GM19035 (cell line): ENCODE measurements around the gene PSEN1.
A peak's percentile ranks its signal among the peaks of the same experiment; 100 is the strongest.

Source experiments
- ATAC-seq: cut with Tn5 transposase; IDR thresholded peaks from one replicate; pipeline ENCODE4 v1.9.1; 2021; ENCODE audit not compliant: unreplicated experiment

The PSEN1 gene

DNA sequence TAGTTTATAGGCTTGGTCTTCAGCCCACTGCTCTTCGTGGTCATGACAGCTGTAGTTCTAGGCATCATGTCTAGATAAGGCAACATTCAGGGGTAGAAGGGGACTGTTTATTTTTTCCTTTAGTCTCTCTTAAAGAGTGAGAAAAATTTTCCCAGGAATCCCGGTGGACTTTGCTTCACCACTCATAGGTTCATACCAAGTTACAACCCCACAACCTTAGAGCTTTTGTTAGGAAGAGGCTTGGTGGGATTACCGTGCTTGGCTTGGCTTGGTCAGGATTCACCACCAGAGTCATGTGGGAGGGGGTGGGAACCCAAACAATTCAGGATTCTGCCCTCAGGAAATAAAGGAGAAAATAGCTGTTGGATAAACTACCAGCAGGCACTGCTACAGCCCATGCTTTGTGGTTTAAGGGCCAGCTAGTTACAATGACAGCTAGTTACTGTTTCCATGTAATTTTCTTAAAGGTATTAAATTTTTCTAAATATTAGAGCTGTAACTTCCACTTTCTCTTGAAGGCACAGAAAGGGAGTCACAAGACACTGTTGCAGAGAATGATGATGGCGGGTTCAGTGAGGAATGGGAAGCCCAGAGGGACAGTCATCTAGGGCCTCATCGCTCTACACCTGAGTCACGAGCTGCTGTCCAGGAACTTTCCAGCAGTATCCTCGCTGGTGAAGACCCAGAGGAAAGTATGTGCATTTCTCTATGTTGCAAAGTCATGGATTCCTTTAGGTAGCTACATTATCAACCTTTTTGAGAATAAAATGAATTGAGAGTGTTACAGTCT is 75.1 kb downstream of the PSEN1 start:
- no peak for ATAC-seq

GRCh38 chr14:73216030-73216429 is 79.7 kb downstream of the PSEN1 start:
- ATAC-seq: no peak

DNA sequence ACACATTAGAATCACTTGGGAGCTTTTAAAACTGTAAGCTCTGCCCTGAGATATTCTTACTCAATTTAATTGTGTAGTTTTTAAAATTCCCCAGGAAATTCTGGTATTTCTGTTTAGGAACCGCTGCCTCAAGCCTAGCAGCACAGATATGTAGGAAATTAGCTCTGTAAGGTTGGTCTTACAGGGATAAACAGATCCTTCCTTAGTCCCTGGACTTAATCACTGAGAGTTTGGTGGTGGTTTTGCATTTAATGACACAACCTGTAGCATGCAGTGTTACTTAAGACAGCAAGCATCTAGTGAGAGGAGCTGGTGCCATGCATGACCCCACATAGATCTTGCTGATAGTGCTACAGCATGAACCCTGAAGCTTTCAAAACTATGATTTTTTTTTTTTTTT is 81.1 kb downstream of the PSEN1 start:
- no peak for ATAC-seq

DNA sequence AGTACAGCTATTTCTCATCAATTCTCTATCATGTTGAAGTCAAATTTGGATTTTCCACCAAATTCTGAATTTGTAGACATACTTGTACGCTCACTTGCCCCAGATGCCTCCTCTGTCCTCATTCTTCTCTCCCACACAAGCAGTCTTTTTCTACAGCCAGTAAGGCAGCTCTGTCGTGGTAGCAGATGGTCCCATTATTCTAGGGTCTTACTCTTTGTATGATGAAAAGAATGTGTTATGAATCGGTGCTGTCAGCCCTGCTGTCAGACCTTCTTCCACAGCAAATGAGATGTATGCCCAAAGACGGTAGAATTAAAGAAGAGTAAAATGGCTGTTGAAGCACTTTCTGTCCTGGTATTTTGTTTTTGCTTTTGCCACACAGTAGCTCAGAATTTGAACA is 83.8 kb downstream of the PSEN1 start:
- ATAC-seq: no peak

DNA sequence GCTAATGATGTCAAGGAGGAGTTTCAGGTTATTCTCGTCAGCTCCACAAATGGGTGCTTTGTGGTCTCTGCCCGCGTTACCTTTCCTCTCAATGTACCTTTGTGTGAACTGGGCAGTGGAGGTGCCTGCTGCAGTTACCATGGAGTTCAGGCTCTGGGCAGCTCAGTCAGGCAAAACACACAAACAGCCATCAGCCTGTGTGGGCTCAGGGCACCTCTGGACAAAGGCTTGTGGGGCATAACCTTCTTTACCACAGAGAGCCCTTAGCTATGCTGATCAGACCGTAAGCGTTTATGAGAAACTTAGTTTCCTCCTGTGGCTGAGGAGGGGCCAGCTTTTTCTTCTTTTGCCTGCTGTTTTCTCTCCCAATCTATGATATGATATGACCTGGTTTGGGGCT is 84.3 kb downstream of the PSEN1 start:
- no peak for ATAC-seq

DNA sequence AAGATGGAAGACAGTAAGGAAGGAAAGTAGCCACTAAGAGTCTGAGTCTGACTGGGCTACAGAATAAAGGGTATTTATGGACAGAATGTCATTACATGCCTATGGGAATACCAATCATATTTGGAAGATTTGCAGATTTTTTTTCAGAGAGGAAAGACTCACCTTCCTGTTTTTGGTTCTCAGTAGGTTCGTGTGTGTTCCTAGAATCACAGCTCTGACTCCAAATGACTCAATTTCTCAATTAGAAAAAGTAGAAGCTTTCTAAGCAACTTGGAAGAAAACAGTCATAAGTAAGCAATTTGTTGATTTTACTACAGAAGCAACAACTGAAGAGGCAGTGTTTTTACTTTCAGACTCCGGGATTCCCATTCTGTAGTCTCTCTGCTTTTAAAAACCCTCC is 85.6 kb downstream of the PSEN1 start:
- no peak for ATAC-seq

DNA sequence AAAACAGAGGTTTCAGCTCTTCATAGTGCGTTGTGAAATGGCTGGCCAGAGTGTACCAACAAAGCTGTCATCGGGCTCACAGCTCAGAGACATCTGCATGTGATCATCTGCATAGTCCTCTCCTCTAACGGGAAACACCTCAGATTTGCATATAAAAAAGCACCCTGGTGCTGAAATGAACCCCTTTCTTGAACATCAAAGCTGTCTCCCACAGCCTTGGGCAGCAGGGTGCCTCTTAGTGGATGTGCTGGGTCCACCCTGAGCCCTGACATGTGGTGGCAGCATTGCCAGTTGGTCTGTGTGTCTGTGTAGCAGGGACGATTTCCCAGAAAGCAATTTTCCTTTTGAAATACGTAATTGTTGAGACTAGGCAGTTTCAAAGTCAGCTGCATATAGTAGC is 86.7 kb downstream of the PSEN1 start:
- peak; percentile 56 for ATAC-seq

DNA sequence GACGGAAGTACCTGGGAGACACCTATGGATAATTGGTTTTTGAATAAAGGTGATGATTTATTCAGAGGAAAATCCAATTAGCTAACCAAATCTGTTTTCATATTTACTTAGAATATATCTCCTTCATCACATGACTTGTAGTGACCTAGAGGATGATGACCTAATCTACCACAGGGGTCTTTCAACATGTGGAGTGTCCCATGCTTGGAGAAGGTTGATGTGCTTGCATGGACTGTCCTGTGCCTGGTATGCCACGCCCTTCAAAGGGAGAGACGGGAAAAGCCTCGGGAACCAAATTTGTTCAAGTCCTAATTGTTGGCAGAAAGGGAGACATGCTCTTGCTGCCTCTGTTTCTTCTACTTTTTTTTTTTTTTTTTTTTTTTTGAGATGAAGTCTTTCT is 89.2 kb downstream of the PSEN1 start:
- ATAC-seq: no peak

- ATAC-seq: no peak
Measured at GRCh38 chr14:73227812-73228781, 91.8 kb downstream of the PSEN1 start.

DNA sequence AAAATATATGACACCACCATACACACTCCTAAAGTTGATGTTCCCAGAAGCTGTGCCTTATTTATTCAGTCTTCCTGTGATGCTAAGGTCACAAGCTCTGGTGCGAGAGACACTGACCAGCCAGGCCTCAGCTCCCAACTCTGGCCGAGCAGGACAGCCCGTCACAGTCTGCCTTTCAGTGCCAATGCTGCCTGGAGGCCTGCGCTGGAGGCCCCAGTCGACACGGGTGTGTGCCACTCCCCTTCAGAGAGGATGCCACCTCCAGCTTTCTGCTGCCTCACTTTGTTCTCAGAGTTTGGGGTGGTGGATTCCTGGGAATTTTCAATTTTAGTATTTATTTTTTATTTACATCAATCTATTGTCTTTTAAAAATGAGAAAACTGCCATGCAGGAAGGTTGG is 93.7 kb downstream of the PSEN1 start:
- ATAC-seq: no peak

- ATAC-seq: no peak
Measured at GRCh38 chr14:73231981-73232851, 95.9 kb downstream of the PSEN1 start.

DNA sequence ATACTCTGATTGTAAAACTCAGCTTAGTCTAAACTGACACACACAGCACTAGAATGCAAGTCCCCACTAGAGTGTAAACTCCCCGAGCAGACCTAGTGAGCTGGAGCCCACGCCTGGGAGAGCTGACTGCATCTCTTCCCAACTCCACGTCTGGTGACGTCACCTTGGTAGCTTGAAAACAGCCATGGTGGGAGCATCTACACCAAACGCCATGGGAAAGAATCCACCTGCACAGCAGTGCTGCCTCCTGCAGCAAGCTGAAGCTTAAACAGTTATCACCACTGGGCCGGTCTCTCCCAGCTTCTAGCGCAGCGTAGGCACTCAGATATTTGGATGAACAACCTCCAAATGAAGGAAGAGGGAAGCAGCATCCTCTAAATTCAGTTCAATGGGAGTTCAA is 96.7 kb downstream of the PSEN1 start:
- no peak for ATAC-seq

DNA sequence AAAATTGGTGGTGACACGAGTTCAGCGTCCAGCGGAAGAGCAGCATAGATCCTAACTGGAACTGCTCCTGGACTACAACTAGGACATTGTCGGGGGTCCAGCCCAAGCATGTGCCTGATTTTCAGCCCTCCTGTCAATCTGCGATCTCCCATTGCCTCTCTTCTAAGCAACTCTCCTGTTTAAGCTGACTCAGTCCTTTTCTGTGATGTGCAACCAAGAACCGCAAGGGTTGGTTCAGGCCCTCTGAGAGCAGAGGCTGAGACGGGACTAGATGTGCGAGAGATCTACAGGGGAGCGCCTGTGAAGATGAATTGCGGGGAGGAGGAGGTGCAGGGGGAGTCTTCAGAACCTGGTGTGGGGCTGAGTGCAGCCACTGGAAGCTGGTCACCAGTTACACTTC is 97.3 kb downstream of the PSEN1 start:
- no peak for ATAC-seq

- no peak for ATAC-seq
Measured at GRCh38 chr14:73234029-73234428, 97.7 kb downstream of the PSEN1 start.

GRCh38 chr14:73234586-73235394 is 98.5 kb downstream of the PSEN1 start:
- no peak for ATAC-seq

DNA sequence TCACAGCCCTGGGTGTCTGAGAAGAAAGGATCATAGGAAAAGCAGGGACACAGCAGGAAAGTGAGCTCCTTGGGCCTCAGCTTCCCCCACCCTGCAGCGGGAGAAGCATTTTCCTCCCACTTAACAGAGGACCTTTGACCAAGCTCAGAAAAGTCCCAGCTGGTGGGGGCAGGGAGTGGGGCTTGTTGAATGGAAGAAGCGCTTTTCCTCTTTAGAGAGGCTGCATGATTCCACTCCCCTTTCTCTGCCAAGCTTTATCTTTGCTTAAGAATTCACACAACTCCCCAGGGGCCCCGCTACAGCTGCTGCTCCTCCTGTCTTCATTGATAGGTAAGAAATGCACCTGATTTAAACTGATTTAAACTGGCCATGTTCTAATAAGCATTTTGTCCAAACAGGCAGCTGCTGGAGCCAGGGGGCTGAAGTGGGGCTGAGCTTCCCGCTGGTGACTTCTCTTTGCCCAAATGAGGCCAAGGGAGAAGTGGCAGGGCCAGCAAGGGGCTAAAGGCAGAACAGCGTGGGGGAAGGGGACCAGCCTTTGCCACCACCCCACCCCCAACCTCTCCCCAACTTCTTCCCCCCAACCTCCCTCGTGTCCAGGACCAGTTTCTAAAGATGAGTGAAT is 99.3 kb downstream of the PSEN1 start:
- no peak for ATAC-seq

DNA sequence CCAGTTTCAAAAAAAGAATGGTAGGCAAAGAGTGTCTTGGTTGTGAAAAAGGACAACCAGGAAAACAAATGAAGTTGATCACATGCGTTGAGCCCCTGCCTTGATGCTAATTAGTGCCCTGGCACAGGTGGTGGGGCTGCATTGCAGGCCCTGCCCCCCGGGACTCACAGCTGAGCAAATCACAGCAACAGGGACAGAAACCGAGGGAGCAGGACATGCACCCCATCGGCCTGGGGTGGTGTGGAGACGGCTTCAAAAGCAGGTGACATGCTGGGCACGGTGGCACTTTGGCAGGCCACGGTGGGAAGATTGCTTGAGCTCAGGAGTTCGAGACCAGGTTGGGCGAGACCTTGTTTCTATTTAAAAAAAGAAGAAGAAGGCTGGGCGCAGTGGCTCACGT is 99.8 kb downstream of the PSEN1 start:
- ATAC-seq: no peak

DNA sequence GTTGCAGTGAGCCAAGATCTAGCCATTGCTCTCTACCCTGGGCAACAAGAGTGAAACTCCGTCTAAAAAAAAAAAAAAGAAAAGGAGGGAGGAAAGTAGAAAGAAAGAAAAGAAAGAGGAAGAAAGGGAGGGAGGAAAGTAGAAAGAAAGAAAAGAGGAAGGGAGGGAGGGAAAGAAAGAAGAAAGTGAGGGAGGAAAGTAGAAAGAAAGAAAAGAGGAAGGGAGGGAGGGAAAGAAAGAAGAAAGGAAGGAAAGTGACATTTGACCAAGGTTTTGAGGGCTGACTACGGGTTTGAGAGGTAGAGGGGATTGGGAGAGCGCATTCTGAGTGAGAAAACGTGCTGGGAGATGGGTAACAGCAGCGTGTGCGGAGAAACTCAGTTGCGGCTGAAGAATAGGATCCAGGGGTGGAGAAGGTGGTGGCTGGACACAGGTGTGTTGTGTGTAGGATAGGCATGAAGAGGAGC is 100.5 kb downstream of the PSEN1 start:
- ATAC-seq: no peak

DNA sequence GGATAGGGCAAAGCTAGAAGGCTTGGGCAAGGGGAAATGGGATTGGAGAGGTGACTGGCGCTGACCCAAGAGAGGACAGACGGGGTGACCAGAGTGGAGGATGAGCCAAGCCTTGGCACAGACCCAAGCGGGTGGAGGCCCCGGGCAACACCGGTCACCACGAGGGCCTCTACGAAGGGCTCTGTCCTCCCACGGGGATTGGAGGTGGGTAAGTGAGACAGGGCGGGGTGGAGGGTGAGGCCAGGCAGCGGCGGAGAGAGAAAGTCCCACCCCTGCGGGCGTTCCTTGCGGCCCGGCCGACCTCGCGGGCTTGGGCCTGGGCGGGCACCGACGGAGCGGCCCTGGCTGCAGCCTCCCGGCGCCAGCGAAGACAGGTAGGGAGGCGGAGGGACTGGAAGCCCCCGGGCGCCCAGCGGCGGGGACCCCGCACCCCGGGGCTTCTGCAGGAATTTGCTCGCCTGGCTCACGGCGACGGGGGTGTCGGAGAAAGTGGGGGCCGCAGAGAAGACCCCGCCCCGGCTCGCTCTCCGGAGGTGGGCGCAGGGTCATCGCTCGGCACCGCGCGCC is 101.0 kb downstream of the PSEN1 start, which contains the start of gene PAPLN:
PAPLN (plus strand) TSS at position 288 of the 567 bp plus-strand sequence. CDS start 2,273 bp downstream, outside the sequence.
- no peak for ATAC-seq
